ENCODE measurements around the gene HOOK2. TPM values are rescaled to one million over a fixed set of nuclear protein-coding genes. Genes with fewer than 3 reads are reported as not detected.

The HOOK2 gene
- total and polyA plus RNA-seq, 2 of the 13 experiments (the other 11 are each of a cell fraction or from before 2014, with no cell fraction given) = 9.2 to 12.9 TPM

DNA sequence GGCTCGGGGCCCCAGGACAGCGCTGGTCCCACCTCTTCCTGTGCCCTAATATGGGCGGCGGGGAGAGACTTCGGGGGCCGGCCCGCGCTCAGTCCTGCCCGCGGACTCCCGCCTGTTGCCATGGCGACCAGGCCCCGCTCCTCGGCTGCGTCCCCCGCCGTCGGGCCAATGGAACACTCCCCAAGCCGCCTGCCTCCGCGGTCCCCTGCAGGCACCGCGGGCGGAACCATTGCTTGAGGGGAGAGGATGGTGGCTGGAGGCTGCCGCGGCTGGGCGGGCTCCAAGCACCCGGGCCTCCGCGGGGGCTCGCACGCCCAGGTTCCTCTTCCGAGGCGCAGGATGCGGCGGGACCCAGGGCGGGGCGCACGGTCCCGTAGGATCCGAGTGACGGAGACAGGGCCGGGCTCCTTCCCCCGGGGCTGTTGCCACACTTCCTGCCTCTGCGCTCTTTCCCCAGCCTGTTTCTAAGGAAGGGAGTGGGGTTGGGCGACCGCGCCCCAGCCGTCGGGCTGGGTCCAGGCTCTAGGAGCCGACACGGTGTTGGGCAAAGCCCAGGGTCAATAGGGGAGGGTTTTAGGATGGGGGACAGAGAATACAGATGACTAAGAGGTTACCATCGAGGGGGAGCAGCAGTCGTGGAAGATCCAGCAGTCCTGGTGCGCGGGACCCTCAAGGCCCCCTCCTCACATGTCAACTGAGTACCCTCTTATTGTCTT lies 14.7 kb upstream of the HOOK2 start (continued):
- no peak for TF ChIP-seq NKX3-1 (CRISPR knock-in tag; IDR thresholded peaks at IDR 0.05)
- no peak for TF ChIP-seq HOXA5 (CRISPR knock-in tag; IDR thresholded peaks at IDR 0.05)
- TF ChIP-seq LRRFIP1 (CRISPR knock-in tag; conservative IDR thresholded peaks at IDR 0.05) = no peak
- TF ChIP-seq ZBTB46 (CRISPR knock-in tag; IDR thresholded peaks at IDR 0.05; ENCODE audit: borderline replicate concordance) = no peak
- TF ChIP-seq HOMEZ (CRISPR knock-in tag; IDR thresholded peaks at IDR 0.05; ENCODE audit: low read depth) = no peak
- TF ChIP-seq, protein P1, sequence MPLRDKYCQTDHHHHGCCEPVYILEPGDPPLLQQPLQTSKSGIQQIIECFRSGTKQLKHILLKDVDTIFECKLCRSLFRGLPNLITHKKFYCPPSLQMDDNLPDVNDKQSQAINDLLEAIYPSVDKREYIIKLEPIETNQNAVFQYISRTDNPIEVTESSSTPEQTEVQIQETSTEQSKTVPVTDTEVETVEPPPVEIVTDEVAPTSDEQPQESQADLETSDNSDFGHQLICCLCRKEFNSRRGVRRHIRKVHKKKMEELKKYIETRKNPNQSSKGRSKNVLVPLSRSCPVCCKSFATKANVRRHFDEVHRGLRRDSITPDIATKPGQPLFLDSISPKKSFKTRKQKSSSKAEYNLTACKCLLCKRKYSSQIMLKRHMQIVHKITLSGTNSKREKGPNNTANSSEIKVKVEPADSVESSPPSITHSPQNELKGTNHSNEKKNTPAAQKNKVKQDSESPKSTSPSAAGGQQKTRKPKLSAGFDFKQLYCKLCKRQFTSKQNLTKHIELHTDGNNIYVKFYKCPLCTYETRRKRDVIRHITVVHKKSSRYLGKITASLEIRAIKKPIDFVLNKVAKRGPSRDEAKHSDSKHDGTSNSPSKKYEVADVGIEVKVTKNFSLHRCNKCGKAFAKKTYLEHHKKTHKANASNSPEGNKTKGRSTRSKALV (CRISPR knock-in tag; IDR thresholded peaks at IDR 0.05) = no peak
- no peak for TF ChIP-seq PPARG (CRISPR knock-in tag; conservative IDR thresholded peaks at IDR 0.05)
- TF ChIP-seq, protein P2, sequence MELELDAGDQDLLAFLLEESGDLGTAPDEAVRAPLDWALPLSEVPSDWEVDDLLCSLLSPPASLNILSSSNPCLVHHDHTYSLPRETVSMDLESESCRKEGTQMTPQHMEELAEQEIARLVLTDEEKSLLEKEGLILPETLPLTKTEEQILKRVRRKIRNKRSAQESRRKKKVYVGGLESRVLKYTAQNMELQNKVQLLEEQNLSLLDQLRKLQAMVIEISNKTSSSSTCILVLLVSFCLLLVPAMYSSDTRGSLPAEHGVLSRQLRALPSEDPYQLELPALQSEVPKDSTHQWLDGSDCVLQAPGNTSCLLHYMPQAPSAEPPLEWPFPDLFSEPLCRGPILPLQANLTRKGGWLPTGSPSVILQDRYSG (CRISPR knock-in tag; IDR thresholded peaks at IDR 0.05) = no peak
- TF ChIP-seq RORA (CRISPR knock-in tag; IDR thresholded peaks at IDR 0.05) = no peak
- peak; percentile 3; the same call in 1 of the 2 replicates for TF ChIP-seq SIN3A (IDR thresholded peaks at IDR 0.05; ENCODE audit: borderline replicate concordance, low read depth, low read length)
- TF ChIP-seq MAZ (IDR thresholded peaks at IDR 0.05; ENCODE audit: borderline replicate concordance, low read depth, low read length) = peak; percentile 82
- peak; percentile 85 for TF ChIP-seq MAZ (CRISPR knock-in tag; IDR thresholded peaks at IDR 0.05; ENCODE audit: low read depth)
- no peak for TF ChIP-seq MXD4 (CRISPR knock-in tag; IDR thresholded peaks at IDR 0.05)
- no peak for TF ChIP-seq JDP2 (CRISPR knock-in tag; IDR thresholded peaks at IDR 0.05; ENCODE audit: borderline replicate concordance)
- TF ChIP-seq KLF16 (CRISPR knock-in tag; IDR thresholded peaks at IDR 0.05) = peak in 1 of 2 experiments; percentile 78; a peak in 2 of 4 replicates
- TF ChIP-seq ARID5B (CRISPR knock-in tag; IDR thresholded peaks at IDR 0.05) = no peak; the same call in 1 of the 2 replicates

All from HepG2 (cell line).